CD4-positive, alpha-beta T cell treated with Interleukin-12 subunit alpha and Interleukin-12 subunit beta, for 1 hour (primary cell): ENCODE data around the gene KRTAP19-7.

Experiments used
- DNase-seq: peaks from one replicate; pipeline ENCODE4 v3.0.0-alpha.2; 2020

Gene KRTAP19-7, protein sequence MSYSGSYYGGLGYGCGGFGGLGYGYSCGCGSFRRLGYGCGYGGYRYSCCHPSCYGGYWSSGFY

DNA sequence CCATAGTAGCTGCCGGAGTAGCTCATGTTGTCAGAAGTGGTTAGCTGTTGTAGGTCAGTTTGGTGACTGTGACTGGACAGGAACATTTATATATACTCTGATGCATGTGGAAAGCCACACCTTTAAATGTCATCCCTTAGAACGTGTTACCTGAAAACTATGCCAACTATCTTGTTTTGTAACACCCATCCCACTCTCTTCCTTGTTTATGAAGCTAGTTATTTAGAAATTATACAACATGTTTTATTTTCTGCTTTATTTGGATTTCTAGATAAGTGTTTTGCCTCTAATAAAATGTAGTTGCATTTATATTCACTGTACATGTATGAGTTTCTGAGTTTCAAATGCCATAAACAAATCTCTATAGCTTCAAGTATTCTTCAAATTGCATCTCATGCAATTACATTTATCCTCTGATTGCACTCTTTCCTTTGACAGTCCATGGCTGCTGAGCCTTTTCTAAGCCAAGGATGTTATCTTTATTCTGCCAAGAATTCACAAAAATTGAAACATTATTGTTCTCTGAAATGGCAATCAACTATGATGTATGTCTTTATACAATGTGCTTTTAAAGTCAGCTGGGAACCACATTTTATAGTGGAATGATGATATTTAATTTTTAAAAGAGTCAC is at the start of gene KRTAP19-7:
Gene KRTAP19-7 (minus strand): TSS at position 51 of the 632 bp plus-strand sequence. CDS start 25 bp downstream, at position 26.
- no peak for DNase-seq

DNA sequence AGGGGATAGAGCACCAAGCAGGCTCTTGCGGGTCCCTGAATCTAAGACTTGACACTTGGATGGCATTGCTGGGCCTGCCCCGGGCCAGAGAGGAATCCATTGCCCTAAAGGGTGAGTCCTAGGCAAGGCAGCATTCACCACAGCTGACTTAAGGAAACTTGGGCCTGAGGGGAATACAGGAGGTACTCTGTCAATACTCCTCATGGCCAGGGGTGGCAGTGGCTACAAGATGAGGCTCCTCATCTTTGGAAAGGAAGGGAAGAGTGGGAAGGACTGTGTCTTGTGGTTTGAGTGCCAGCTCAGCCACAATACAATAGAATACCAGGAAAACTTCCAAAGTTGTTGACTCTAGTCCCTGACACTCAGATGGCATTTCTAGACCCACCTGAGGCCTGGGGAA is 44.9 kb upstream of the KRTAP19-7 start:
- no peak for DNase-seq

DNA sequence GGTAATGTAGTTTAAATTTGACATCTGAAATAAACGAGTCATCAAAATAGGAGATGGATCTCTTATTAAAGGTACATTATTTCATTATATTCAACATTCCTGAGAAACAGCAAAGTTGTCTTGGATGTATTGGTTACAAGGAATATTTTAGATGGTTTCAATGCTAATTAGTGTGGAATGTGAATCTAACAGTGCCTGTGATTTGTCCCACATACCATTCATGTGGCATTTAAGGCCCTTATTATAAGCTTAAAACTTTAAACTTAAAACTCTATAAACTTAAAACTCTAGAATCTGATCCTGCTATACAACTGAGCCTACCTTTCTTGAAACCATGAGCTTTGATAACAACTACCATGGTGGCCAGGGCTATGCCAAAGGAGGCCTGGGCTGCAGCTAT is 39.7 kb upstream of the KRTAP19-7 start, which contains the start of gene KRTAP22-1:
Gene KRTAP22-1 (plus strand): TSS at position 301 of the 400 bp plus-strand sequence.
- no peak for DNase-seq

DNA sequence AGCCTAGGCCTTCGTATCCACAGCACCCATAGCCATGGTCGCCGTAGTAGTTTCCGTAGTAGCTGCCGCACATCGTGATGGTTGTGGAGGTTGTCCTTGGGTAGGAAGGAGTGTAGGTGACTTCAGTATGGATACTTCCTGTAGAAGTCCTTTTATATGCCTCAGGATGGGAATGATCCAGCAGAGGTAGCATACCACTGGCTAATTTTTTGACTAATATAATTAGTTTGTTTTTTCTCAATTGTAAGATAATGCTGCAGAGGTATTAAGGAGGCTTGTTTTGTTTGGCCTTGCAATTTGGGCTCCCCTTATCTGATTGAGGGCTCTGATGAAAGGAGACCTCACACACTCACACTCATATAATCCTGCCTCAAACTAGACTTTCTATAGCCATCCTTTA is 37.7 kb upstream of the KRTAP19-7 start, which contains the start of gene KRTAP6-2:
Gene KRTAP6-2 (minus strand): TSS at position 101 of the 400 bp plus-strand sequence. CDS start 28 bp downstream, at position 73.
- DNase-seq = no peak

DNA sequence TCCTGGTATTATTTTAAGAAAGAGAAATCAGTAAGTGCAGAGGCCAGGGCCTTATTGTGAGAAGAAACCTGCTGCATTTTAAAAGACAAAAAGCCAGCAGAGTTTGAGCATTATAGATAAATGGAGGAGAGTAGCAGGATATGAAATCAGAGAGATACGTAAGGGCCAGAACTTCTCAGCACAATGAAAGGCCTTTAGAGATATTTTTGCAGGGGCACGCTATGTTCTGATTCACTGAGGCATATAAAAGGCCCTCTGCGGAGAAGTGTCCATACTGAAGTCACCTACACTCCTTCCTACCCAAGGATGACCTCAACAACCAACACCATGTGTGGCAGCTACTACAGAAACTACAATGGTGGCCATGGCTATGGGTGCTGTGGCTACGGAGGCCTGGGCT is 31.0 kb upstream of the KRTAP19-7 start, which contains the start of gene KRTAP6-3:
Gene KRTAP6-3 (plus strand): TSS at position 301 of the 400 bp plus-strand sequence. CDS start 6 bp downstream, at position 307.
- DNase-seq = no peak

DNA sequence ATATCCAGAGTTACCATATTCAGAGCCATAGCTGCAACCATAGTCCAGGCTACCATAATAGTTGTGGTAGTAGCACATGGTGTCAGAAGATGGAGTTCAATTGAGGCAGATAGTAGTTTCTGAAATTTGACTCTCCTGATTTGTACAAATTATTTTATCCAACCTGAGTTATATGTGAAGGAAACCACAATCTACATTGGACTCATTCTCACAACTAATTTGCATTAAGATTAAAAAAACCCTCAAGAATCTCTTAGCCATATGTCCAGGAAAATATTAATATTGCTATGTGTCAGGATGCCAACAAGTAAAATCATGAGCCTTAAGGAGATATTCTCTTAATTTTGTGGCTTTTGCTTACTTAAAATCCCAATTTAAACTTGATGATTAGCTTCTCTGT is 29.2 kb upstream of the KRTAP19-7 start, which contains the start of gene KRTAP22-2:
Gene KRTAP22-2 (minus strand): TSS at position 101 of the 400 bp plus-strand sequence.
- no peak for DNase-seq

- no peak for DNase-seq
Measured at GRCh38 chr21:30582870-30583269, 21.8 kb upstream of the KRTAP19-7 start.

DNA sequence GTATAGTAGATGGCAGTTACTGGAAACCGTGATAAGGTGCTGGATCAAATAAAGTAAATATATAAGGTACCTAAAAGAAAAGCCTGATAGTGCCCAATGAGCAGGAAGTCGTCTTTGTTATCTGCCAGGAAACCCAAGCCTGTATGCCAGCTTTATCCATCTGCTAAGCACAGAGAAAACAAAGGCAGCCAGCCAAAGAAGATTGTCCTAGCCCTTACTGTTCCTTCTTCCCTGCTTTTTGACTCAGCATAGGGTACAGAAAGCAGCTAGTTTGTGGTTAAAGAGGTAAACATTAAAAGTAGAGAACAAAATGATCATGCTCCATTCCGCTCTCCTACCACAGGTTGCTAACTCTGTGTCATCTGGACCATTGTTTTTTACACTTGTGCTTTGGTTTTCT is 19.0 kb upstream of the KRTAP19-7 start:
- no peak for DNase-seq

DNA sequence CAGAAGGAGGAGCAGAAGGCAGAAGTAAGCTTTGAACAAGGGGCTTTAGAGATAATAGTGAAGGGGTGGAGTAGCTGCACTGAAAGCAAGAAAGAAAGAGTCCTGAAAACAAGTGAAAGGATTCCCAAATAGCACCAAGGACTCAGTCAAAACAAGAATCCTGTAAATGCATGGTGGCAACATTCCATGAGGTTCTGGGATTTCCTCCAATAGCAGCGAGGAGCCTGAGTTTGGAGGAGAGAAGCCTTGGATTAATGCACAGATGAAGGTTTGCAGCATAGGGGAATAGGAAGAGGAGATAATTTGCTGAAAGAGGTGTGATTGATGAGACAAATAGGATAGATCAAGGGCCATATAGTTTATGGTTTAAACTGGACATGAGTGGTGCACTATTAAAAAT is 18.2 kb upstream of the KRTAP19-7 start:
- no peak for DNase-seq

DNA sequence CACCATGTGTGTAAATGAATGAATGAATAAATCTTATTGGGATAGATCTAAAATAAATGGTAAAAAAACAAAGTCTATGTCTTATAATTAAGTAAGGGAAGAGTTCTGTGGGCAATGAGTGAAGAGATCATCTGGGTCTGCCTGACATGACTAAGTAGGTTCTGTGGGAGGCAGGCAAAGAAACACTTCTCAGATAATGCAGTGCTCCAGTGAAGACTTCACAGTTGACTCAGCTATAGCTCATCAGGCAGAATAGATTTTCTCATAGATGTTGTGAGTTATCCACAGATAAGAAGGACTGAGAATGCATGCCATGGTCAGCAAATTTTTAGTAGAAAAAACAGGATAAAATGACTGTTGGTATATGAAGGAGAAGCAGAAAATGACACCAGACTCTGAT is 16.7 kb upstream of the KRTAP19-7 start:
- DNase-seq = no peak

DNA sequence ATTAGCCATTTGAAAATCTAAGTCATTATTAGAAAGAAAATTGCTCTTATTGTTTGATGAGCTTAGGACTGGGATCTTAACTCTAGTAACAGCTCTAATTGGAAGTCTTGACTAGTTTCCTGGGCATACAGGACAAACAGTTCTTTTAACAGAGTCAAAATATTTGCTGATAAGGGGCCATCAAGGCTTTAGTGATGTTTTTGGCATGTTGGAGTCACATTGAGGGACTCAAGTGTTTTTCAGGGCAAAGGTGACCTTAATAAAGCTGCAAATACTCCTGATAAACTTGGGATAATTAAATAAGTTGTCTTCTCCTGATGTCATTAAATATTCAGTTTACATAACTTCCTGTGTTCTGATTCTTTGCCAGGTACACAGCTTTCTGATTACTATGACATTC is 6.5 kb upstream of the KRTAP19-7 start:
- no peak for DNase-seq

- DNase-seq = no peak
Measured at GRCh38 chr21:30563630-30564029, 2.5 kb upstream of the KRTAP19-7 start.

DNA sequence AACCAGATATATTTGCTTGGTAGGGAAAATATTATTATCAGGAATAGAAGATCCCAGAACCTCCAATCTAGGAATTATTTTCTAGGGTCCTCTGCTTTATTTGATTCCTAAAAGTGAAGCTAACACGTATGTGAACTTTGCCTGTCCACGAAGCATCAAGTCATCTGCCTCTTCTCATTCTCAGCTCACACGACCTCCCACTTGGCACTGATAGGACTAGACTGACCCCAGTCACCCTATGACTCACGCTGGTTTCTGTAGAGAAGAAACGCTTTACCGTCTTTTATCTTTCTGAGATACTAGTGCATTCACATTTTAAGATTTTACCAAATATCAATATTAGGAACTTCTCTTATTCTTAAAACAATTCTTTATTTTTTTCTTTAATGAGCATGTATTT is 2.0 kb upstream of the KRTAP19-7 start:
- no peak for DNase-seq

DNA sequence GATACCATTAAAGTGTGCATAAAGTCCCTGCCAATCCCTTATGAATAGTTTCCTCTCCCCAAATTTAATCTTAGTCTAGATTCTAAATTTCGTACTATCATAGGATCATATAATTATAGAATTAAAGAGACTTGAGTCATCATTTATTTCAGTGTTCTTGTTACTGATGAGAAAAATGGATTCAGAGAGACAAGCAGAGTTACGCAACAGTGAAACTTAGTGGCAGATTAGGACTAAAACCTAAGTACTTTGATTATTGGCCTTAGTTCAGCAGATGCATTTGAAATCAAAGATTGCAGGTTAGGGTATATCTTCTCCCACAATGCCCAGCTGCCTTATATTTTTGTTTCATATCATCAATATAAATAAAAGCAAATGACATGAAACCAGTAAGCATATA is 843 bp upstream of the KRTAP19-7 start:
- no peak for DNase-seq

DNA sequence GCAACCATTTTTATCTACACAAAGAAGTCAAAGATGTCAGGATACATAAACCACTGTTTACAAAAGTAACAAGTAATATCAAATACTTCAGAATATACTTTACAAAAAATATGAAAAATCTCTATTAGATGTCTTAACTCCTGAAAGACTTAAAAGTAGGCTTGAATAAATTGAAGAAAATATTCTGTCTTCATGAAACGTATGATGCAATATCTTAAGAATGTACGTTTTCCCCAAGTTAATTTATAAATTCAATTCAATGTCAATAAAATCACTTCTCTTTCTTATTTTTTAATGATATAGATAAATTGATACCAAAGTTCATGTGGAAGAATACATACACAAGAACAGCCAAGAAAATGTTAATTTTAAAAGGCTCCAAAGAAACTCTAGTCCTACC is 6.0 kb downstream of the KRTAP19-7 start:
- no peak for DNase-seq

DNA sequence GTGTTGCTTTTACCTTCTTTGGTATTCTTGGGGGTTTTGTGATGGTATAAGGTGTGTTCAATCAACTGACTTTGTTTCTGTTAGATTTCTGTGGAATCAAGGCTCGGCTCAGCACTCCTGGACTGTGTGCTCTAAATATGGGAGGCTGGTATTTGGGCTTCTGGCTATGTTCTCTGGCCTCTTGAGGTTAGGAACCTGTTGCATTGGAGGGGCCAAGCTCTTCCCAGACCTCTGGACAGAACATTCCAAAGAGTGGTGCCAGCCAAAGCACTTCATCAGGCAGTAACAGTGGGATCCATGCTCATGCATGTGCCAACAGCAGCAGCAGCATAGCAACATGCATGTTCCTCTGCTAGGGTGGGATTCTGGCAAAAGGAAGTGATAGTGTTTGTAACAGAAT is 8.3 kb downstream of the KRTAP19-7 start:
- no peak for DNase-seq

DNA sequence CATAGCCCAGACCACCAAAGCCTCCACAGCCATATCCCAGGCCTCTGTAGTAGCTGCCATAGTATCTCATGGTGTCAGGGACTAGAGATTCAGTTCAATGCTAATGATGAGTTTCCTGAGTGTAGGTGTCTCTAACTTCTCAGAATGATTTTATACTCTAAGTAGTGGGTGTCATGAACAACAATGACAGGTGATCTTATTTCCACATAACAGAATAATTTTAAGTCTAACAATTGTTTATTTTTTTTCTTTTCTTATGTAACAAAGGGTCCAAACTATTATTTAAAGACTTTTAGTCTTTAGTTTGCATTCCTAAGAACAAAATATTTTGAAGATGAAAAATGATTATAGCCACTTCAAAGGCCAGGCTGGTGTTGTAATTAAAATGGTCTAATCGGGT is 19.4 kb downstream of the KRTAP19-7 start, which contains the start of gene KRTAP19-6:
Gene KRTAP19-6 (minus strand): TSS at position 101 of the 400 bp plus-strand sequence. CDS start 31 bp downstream, at position 70.
- no peak for DNase-seq

DNA sequence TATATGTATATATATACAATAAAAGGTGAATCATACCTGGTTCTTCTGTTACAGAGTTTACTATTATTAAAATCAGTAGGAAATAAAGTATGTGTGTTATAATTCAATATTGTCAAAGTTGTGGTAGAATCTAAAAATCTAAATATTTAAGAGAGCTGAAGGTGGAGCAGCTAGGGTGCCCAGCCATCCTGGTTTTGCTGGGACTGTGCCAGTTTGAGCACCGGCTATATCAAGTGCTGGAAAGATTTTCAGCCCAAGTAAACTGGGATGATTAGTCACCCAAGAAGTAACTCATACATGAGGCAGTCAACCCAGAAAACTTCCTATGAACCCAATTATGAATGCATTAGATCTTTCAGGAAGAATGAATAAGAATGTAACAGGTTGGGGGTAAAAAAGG is 42.2 kb downstream of the KRTAP19-7 start:
- no peak for DNase-seq

- DNase-seq = no peak
Measured at GRCh38 chr21:30515681-30516080, 45.4 kb downstream of the KRTAP19-7 start.
